Measurements from ENCODE around the gene CLDN1.
"Not testable (repeated sequence)": the region's sequence is repeated elsewhere in the genome, so short reads cannot be mapped to it uniquely, and the experiment has no call there.

Gene CLDN1

GRCh38 chr3:190269101-190269500 lies 53.1 kb downstream of the CLDN1 start (continued):
- TF ChIP-seq PATZ1 (CRISPR knock-in tag; IDR thresholded peaks at IDR 0.05; ENCODE audit: borderline replicate concordance) (no peak), CSDC2 (CRISPR knock-in tag; IDR thresholded peaks at IDR 0.05) (no peak)

- ATAC-seq: not testable (repeated sequence)
These were observed 54.8 kb downstream of the CLDN1 start for GRCh38 chr3:190267464-190267863.

- ATAC-seq: no peak
- no peak for TF ChIP-seq TCF4 (CRISPR knock-in tag; IDR thresholded peaks at IDR 0.05; ENCODE audit: borderline replicate concordance)
- no peak for TF ChIP-seq ZNF565 (CRISPR knock-in tag; conservative IDR thresholded peaks at IDR 0.05; ENCODE audit: low read depth)
- no peak for TF ChIP-seq TSHZ2 (CRISPR knock-in tag; IDR thresholded peaks at IDR 0.05)
- no peak for TF ChIP-seq ESRRG (CRISPR knock-in tag; IDR thresholded peaks at IDR 0.05)
These were observed 55.3 kb downstream of the CLDN1 start for GRCh38 chr3:190266913-190267290.

GRCh38 chr3:190266265-190266912 lies 55.9 kb downstream of the CLDN1 start:
- TF ChIP-seq TSHZ2 (CRISPR knock-in tag; IDR thresholded peaks at IDR 0.05) (no peak), PATZ1 (CRISPR knock-in tag; IDR thresholded peaks at IDR 0.05; ENCODE audit: borderline replicate concordance) (no peak), POU6F1 (CRISPR knock-in tag; IDR thresholded peaks at IDR 0.05; ENCODE audit: borderline replicate concordance, low read depth) (no peak), ESRRG (CRISPR knock-in tag; IDR thresholded peaks at IDR 0.05) (no peak)
- no peak for ATAC-seq

GRCh38 chr3:190265796-190266195 lies 56.5 kb downstream of the CLDN1 start:
- ATAC-seq: no peak; the same call in 2 of the 3 replicates
- TF ChIP-seq ZC3H10 (CRISPR knock-in tag; IDR thresholded peaks at IDR 0.05) (no peak), RARB (CRISPR knock-in tag; IDR thresholded peaks at IDR 0.05) (no peak), TSHZ2 (CRISPR knock-in tag; IDR thresholded peaks at IDR 0.05) (no peak), ZNF70 (CRISPR knock-in tag; IDR thresholded peaks at IDR 0.05) (no peak), PPARA (CRISPR knock-in tag; IDR thresholded peaks at IDR 0.05; ENCODE audit: borderline replicate concordance) (no peak), PATZ1 (CRISPR knock-in tag; IDR thresholded peaks at IDR 0.05; ENCODE audit: borderline replicate concordance) (no peak), CSDC2 (CRISPR knock-in tag; IDR thresholded peaks at IDR 0.05) (no peak), TCF4 (CRISPR knock-in tag; IDR thresholded peaks at IDR 0.05; ENCODE audit: borderline replicate concordance) (no peak), ARNTL (CRISPR knock-in tag; IDR thresholded peaks at IDR 0.05; ENCODE audit: borderline replicate concordance, low read depth) (no peak), ESRRG (CRISPR knock-in tag; IDR thresholded peaks at IDR 0.05) (no peak), BACH2 (CRISPR knock-in tag; IDR thresholded peaks at IDR 0.05; ENCODE audit: borderline replicate concordance) (no peak)
